A673 (cell line): Measurements from ENCODE around the gene FNBP1. TPM values are rescaled to one million over a fixed set of nuclear protein-coding genes. Genes with fewer than 3 reads are reported as not detected.
A peak's percentile ranks its signal among the peaks of the same experiment; 100 is the strongest.
"Not testable (repeated sequence)": the region's sequence is repeated elsewhere in the genome, so short reads cannot be mapped to it uniquely, and the experiment has no call there.

ENCODE experiments used
- BruUV-seq: library from RNA; stranded (reverse); fragments of 400-500 nt; replicated peaks from 2 replicates; lab custom pipeline; 2021; lab: Mats Ljungman, UMichigan
- CTCF ChIA-PET: fragments of 300-600 bp; sonication (Branson Sonifier 250); formaldehyde crosslinking; loops from one replicate; lab custom pipeline; 2022; ENCODE audit warnings: antibody characterized with exemption; lab: Charles Lee
- POLR2A ChIA-PET: fragments of 300-600 bp; sonication (Branson Sonifier 250); formaldehyde crosslinking; loops from one replicate; lab custom pipeline; 2022; ENCODE audit warnings: antibody characterized with exemption; ENCODE audit not compliant: low non-redundant PET; lab: Charles Lee
- DNase-seq: peaks from one replicate; pipeline ENCODE4 v3.0.0-alpha.2; 2015; ENCODE audit warnings: low spot score
- H3K27ac ChIP-seq: fragments of 200-600 bp; sonication (generic); 2 replicates; pipeline ENCODE4 v1.5.1; 2016; ENCODE audit warnings: mixed run types, low read depth, mild to moderate bottlenecking, mixed read lengths, antibody characterized with exemption, low read length; ENCODE audit not compliant: poor library complexity, severe bottlenecking
- H3K27me3 ChIP-seq: fragments of 200-600 bp; sonication (generic); replicated peaks from 2 replicates; pipeline ENCODE4 v1.6.1; 2017; ENCODE audit warnings: mixed run types, low read depth, mild to moderate bottlenecking, mixed read lengths, antibody characterized with exemption, low read length; ENCODE audit not compliant: insufficient read depth, poor library complexity
- H3K36me3 ChIP-seq: fragments of 200-600 bp; sonication (generic); 2 replicates; pipeline ENCODE4 v1.6.1; 2016; ENCODE audit warnings: mixed run types, mild to moderate bottlenecking, mixed read lengths, antibody characterized with exemption, low read length; ENCODE audit not compliant: insufficient read depth, poor library complexity, severe bottlenecking
- H3K4me1 ChIP-seq: fragments of 200-600 bp; sonication (generic); 2 replicates; pipeline ENCODE4 v1.6.1; 2017; ENCODE audit warnings: mixed run types, mild to moderate bottlenecking, mixed read lengths, antibody characterized with exemption, low read length; ENCODE audit not compliant: insufficient read depth, poor library complexity, severe bottlenecking
- H3K4me3 ChIP-seq: fragments of 200-600 bp; sonication (generic); 2 replicates; pipeline ENCODE4 v1.5.1; 2016; ENCODE audit warnings: low read depth, mixed run types, mild to moderate bottlenecking, mixed read lengths, low read length; ENCODE audit not compliant: poor library complexity, severe bottlenecking
- H3K9me3 ChIP-seq: fragments of 200-600 bp; sonication (generic); 2 replicates; pipeline ENCODE4 v1.6.1; 2016; ENCODE audit warnings: mixed run types, low read depth, mild to moderate bottlenecking, mixed read lengths, antibody characterized with exemption, low read length; ENCODE audit not compliant: poor library complexity, severe bottlenecking
- CTCF ChIP-seq: fragments of 300-800, 200-600 bp; sonication (generic); conservative IDR thresholded peaks from 2 replicates; pipeline ENCODE4 v1.5.1; 2017; ENCODE audit warnings: low read depth, mild to moderate bottlenecking, antibody characterized with exemption, low read length, moderate library complexity, mixed read lengths
- EZH2 ChIP-seq: fragments of 200-600 bp; sonication (generic); IDR thresholded peaks from 2 replicates; pipeline ENCODE4 v1.6.1; 2017; ENCODE audit warnings: borderline replicate concordance, low read depth, mild to moderate bottlenecking, mixed read lengths, antibody characterized with exemption, low read length; ENCODE audit not compliant: poor library complexity, severe bottlenecking
- intact Hi-C: fragments of 100-400 bp; cut with micrococcal nuclease; formaldehyde crosslinking; loops from one replicate; pipeline ENCODE4 v1.10.0; 2022; ENCODE audit not compliant: unreplicated experiment
- total RNA-seq: library from RNA; stranded (reverse); gene quantifications from 2 replicates; pipeline ENCODE4 v1.2.3, GENCODE V29; 2021

FNBP1 gene
- total RNA-seq, 1 experiment from 2014 or later = 200 TPM

DNA sequence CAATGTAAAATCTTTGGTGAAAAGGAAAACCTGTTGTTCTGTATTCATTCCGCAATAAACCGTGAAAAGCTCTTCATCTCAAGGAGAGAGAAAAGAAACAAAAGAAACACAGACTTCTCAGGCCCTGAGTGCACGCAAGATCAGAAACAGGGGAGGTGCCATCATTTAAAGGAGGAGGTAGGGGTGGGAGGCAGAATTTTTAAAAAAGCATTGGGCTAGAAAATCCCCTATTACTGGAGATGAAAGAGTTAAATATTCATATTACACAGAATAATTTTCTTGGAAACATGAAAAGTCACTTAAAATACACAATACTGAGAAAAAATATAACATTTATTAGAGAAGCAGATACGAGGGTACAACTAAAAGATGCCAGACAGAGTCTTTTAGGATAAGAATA, 151.4 kb downstream of the FNBP1 start:
- Histone ChIP-seq H3K27ac (peak overlapping the region; percentile 70), H3K4me1 (peaks cover 52% of the 10 kb centered on the region), H3K9me3 (no peaks in the 10 kb centered on the region), H3K4me3 (no peak overlapping the region), H3K27me3 (no peaks in the 10 kb centered on the region), H3K36me3 (peaks cover 68% of the 10 kb centered on the region)
- POLR2A ChIA-PET = no interaction called here
- CTCF ChIA-PET = no interaction called here
- intact Hi-C loops = no loop called here
- no TSS peak for BruUV-seq
- no peak for DNase-seq
- TF ChIP-seq CTCF (no peak), EZH2 (no peak)

- CTCF ChIA-PET, POLR2A ChIA-PET, H3K27me3 ChIP-seq, H3K4me3 ChIP-seq, intact Hi-C loops, BruUV-seq, DNase-seq, H3K9me3 ChIP-seq: not testable (repeated sequence)
- peaks cover 60% of the 10 kb centered on the region for H3K4me1 ChIP-seq
- peak overlapping the region; percentile 70 for H3K27ac ChIP-seq
- peaks cover 61% of the 10 kb centered on the region for H3K36me3 ChIP-seq
Observed at GRCh38 chr9:129890718-129891299, 152.2 kb downstream of the FNBP1 start.

- intact Hi-C loops = no loop called here
- Histone ChIP-seq H3K4me3 (no peak overlapping the region), H3K9me3 (no peaks in the 10 kb centered on the region), H3K27me3 (no peaks in the 10 kb centered on the region), H3K36me3 (peaks cover 54% of the 10 kb centered on the region), H3K4me1 (peaks cover 63% of the 10 kb centered on the region), H3K27ac (no peak overlapping the region)
- no peak for TF ChIP-seq EZH2
- no peak for TF ChIP-seq CTCF
- DNase-seq = no peak
- ChIA-PET CTCF (no interaction called here), POLR2A (no interaction called here)
- no TSS peak for BruUV-seq
Observed at GRCh38 chr9:129889941-129890717, 152.9 kb downstream of the FNBP1 start.
